Testis (tissue), 2 donors: ENCODE measurements around the gene CCDC81.

ENCODE experiments used
- CTCF ChIP-seq, 3 experiments: fragments of 450-650 bp in 2 of 3; fragments of 200-600 bp in 1 of 3; sonication (generic) in 1 of 3; IDR thresholded peaks; one replicate each; pipeline ENCODE4 v1.5.1; 2016 to 2019; ENCODE audit warnings: antibody characterized with exemption in 3 of 3, mild to moderate bottlenecking in 2 of 3, moderate library complexity in 1 of 3
- POLR2A ChIP-seq: fragments of 450-650 bp; IDR thresholded peaks from one replicate; pipeline ENCODE4 v1.6.1; 2017; ENCODE audit warnings: antibody characterized with exemption, mild to moderate bottlenecking, moderate library complexity

DNA sequence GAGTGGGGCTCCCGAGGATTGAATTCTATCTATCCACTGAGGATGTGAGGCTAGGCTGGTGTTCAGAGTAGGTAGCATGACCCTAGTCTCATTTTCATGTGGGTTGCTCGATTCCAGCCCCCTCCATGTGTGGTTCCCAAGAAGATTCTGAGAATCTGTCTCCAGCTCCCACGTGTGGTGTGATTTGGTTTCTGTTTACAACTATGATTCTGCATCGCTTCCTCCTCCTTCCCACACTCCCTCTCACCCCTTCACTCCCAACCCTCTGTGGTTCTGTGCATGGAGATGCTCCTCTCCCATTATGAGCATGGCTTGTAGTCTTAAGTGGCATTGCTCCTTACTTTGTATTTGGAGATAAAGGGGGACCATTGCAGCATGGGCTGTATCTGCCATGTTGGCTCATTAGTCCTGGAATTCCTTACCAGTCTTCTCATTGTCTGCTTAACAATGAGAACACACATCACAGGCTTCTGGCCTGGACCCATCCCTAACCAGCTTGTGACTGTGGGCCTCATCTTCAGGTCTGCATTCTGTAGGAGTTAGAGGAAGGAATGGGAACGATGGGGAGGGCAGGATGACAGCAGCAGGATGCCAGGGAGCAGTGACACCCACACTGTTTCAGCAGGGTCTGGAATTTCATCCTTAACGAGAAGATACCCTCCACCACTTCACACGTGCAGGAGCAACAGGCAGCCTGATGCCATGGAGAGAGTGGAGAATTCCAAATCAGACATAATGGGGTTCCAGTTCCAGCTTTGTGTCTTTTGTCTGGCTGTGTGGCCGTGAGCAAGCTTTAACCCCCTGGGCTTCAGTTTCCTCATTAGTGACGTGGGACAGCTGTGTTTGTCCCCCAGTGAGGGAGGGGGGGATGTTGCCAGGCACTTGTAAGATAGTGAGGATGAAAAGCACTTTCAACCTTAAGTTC lies 86.0 kb downstream of the CCDC81 start:
- TF ChIP-seq CTCF (IDR thresholded peaks at IDR 0.05) (no peak), POLR2A (no peak)
